DND-41 (cell line): ENCODE measurements around the gene ASB12.
"Not testable (repeated sequence)": the region's sequence is repeated elsewhere in the genome, so short reads cannot be mapped to it uniquely, and the experiment has no call there.

Experiments used
- CTCF ChIP-seq: IDR thresholded peaks from 2 replicates; pipeline ENCODE4 v1.5.1; 2012; ENCODE audit warnings: borderline replicate concordance, low read length, moderate library complexity, mild to moderate bottlenecking; ENCODE audit not compliant: poor library complexity, severe bottlenecking; ENCODE audit errors: extremely low read depth
- EZH2 ChIP-seq: IDR thresholded peaks from 3 replicates; pipeline ENCODE4 v1.6.1; 2012; ENCODE audit warnings: borderline replicate concordance, low read depth, mild to moderate bottlenecking, moderate library complexity, low read length, inconsistent platforms; ENCODE audit not compliant: severe bottlenecking

GRCh38 chrX:64213989-64214388 is 16.4 kb downstream of the ASB12 start:
- TF ChIP-seq EZH2, CTCF: not testable (repeated sequence)
